Measurements from ENCODE around the gene ASPN.

DNA sequence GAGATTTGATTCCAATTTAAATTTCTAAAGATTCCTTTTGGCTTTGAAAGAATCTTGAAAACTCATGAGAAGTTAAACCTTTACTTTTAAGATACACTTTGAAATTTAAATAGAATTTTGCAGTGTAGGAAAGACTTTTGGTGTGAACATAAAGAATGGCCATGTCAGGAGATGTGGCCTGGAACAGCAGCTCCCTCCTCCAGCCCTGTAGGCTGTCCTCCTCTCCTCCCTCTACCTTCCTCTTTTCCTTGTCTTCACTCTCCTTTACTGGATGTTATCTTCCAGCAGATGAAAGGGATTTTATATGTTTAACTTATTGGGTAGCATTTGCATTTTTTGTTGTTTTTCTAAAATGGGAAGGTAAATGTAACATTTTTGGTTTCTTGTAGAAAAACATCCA is 18.9 kb downstream of the ASPN start:
- TF ChIP-seq, protein P1, sequence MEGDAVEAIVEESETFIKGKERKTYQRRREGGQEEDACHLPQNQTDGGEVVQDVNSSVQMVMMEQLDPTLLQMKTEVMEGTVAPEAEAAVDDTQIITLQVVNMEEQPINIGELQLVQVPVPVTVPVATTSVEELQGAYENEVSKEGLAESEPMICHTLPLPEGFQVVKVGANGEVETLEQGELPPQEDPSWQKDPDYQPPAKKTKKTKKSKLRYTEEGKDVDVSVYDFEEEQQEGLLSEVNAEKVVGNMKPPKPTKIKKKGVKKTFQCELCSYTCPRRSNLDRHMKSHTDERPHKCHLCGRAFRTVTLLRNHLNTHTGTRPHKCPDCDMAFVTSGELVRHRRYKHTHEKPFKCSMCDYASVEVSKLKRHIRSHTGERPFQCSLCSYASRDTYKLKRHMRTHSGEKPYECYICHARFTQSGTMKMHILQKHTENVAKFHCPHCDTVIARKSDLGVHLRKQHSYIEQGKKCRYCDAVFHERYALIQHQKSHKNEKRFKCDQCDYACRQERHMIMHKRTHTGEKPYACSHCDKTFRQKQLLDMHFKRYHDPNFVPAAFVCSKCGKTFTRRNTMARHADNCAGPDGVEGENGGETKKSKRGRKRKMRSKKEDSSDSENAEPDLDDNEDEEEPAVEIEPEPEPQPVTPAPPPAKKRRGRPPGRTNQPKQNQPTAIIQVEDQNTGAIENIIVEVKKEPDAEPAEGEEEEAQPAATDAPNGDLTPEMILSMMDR (IDR thresholded peaks at IDR 0.05) = no peak
- TF ChIP-seq EP300 (IDR thresholded peaks at IDR 0.05) (no peak), POLR2AphosphoS5 (IDR thresholded peaks at IDR 0.05) (no peak), POLR2A (IDR thresholded peaks at IDR 0.05) (no peak)

Data from upper lobe of left lung (tissue), 4 donors.